DMS153 (cell line): ENCODE data around the gene PDLIM7.

Experiments used
- DNase-seq: peaks from one replicate; lab custom pipeline; 2025; lab: John Stamatoyannopoulos, UW

Gene PDLIM7

DNA sequence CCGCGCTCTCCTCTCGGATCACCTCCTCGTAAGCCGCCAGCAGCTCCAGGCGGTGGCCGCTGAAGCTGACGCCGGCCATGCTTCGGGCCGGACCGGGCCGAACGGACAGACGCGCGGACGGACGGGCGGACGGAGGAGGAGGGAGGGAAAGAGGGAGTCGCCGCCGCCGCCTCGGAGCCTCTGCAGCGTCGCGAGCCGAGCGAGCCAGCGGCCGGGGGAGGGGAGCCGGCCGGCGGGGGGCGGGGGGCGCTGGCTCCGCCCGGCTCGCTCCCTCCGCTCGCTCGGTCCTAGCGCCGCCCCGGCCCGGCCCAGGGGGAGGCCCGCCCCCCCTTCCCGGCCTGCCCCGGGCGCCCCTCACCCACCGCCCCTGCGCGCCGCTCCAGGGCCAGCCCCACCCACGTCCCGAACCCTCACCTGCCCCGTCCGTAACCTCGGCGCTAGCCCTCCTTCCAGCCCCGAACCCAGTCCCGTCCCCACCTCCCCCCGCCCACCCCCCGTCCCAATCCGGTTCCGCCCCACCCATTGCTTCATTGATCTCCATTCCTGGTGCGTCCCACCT is 23.9 kb downstream of the PDLIM7 start, which contains the start of gene DBN1:
Gene DBN1, minus strand, starts transcription at position 192 of the 559 bp plus-strand sequence. Its CDS starts 113 bp downstream, at position 79.
- no peak for DNase-seq

DNA sequence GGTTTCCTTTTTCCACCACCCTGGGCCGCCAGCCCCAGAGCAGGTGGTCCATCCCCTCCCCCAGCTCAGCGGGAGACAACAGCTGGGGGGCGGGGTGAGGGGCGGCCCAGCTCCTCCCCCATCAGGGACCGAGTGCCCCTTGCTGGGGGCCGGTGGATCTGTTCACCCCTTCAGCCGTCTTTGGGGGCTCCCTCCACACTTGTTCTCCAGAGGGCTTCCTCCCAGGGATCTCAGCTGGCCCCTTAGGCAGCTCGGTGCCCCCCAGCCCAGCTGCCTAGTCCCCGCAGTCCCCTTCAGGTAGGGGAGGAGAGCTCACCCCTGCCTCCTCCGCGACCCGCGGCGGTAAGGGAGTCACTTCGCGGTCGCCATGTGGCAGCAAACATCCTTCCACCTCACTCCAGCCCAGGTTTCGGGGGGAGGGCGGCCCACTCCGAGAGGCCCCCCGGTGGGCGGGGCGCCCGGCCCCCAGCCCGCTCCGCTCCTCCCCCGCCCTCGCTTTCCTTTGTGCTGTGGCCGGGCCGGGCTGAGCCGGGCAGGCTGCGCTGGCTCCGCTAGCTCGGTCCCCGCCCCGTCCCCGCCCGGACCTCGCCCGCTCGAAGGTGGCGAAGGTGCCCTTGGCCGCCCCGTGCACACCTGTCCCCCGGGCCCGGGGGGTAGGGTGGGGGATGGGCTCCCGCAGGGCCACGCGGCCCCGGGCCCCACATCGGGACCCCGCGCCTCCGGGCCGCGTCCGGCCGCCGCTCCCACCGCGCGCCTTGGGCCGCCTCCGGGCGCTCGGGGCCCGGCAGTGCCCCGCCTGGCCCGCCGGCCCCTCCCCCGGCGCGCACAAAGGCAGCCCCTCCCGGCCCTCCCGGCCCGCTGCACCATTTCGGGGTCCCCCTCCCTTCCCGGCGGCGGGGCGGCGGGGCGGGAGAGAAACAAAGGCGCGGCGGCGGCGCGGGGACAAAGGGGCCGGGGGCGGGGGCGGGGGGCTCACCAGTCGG is 24.7 kb downstream of the PDLIM7 start:
- DNase-seq, result no peak

DNA sequence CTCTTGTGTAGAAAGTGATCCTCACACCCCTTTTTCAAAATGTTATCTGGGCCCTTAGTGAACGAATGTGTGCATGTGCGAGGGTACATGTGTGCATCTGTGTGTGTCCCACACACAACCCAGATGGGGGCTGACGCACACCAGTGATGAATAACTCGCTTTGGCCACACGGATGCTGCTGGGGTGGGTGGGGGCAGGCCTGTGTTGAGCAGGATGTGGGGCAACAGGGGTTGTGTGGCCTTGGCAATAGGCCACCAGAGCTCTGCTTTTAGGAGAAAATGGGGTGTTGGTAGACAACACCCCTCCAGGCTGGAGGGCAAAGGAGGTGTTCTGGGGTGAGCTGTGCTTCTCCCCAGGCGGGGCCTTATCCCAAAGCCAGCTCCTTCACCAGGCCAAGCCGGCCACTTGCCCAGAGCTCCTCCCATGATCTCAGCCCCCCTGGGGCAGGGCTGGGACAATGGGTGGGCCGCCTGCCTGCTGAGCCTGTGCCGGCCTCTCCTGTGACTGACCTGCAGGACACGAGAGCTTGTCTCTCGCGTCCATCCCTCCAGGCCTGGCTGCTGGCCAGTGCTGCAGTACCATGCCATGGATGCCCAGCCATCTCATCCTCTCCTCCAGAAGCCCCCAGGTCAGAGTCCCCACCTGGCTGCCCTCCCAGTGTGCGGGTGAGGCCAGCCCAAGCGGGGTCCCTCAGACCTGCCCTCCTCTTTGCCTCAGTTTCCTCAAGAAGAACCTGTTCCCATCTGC is 25.6 kb downstream of the PDLIM7 start:
- no peak for DNase-seq

DNA sequence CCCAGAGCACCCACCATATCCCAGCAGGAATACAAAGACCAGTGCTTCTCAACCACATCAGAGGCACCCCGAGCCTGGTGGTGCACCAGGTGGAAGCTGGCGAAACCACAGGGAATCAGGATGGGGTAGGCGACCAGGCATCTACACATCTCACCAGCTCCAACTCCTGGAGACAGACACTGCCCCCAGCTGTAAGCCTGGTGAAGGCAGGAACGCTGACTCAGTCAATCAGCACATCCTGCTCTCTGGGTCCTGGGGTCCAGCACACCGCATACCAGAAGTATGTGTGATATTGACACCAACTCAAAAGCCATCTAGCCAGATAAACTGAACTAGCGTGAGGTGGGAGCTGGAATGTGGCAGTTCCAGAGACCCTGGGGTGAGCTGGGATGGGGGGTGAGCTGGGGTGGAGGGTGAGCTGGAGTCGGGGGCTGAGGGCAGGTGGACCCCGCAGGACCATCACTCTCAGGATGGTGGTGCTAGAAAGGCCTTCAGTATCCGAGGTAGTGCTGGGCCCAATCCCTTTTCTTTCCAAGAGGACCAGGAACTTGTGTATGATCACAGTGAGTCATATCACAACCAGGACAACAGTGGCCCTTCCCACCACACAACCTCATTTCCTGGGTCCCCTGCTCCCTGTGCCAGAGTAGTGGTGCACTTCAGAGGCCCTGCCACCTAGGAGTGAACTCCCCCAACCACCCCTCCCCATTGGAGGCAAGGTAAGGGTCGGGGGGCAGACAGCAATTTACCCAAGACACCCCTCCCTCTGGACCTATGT is 26.5 kb downstream of the PDLIM7 start:
- DNase-seq, result no peak

DNA sequence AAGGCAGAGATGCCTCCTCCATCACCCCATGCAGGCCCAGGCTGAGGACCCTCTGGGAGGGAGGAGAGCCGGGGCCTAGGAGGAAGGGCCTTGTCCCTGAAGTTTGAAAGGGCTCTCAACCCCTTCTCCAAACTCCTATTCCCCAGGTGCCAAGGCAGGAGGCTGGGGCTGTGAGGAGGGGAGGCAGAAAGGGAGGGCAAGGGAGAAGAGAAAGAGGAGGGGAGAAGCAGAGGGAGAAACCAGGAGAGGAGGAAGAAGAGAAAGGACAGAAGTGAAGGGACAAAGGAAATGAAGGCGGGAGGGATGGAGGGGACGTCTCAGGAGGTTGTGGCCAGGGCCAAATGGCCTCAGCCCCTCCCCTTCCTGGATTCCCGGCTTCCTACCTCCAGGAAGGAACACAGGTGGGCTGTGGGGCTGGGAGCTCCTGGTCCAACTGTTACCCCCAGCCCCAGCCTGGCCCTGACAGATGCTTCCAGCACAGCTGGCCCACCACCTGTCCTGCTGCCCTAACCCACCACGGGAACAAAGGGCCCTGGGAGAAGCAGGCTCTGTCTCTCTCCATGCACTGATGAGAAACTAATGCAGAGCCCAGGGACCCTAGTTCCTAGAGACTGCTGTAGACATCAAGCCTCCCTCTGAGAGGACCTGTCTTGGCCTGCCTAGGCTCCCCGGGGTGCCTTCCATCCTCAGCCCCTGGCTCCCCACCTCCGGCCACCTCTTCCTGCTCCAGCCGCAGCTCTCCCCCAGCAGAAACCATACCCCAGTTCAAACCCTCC is 27.5 kb downstream of the PDLIM7 start:
- no peak for DNase-seq

DNA sequence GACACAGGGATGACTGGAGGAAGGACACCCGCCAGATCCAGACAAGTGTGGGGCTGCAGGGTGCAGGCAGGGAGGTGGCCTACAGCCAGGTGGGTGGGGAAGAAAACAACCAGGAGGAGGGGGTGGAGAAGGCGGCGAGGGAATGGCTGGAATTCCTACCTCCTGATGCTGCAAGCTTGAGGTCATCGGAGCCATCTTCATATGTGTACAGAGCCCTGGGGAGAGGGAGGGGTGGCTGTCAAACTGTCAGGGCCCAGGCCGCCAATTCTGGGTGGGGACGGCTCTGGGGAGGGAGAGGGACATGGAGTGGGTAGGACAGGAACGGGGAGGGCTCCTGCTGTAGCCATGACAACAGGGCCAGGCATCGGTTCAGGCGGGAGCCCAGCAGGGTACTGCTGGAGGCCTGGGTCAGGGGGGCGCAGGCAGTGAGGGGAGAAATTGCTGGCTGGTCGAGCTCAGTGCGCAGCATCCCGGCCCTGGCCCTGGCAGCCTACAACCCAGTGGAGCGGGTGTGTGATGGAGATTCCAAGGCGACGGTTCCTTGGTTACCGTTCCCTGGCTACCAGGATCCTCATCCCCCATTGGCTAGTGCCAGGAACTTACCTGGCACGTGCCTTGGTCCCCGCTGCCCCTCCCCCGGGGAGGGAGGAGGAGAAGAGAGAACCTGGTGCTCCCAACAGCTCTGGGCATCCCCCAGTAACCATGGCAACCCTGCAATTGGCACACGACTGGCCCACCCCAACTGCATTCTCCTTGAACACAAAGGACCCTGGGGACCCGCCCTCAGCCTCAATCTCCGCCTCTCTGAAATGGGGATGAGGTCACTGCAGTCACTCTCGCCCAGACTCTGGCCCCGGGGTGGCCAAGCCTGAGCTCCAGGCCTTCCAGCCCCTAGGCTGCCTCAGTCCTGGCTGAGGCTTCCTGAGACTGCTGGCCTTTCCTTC is 28.4 kb downstream of the PDLIM7 start:
- no peak for DNase-seq

DNA sequence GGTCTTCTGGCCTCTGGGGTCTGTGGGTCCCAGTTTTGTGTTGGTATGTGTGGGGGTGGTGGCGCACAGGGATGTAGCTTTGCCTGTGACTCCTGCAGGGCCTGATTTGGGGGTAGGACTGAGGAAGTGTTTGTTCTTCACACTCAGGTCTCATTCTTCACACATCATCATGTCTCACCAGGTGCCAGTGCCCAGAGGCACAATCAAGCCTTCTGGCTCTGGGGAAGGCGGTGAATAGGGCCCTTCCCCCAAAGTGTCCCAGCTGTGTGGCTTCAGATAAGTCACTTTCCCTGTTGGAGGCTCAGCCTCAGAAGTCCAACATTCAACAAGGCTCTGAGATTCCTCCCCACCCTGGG is 29.1 kb downstream of the PDLIM7 start:
- DNase-seq, result no peak

DNA sequence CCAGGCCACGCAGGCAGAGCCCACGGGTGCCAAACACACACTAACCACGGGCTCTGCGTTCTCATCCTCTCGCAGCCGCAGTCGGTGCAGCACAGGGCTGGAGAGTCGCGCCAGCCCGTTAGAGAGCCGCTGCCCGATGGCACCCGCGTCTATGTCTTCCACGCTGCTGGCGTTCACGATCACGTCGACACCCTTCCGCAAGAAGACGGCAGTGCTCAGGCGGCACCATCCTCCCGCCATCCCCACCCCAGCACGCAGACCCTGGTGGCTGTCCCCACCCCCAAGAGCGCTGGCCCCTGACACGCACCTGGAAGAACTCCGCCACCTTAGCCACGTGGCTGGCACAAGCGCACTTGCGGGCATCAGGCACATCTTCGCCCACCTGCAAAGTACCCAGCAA is 30.0 kb downstream of the PDLIM7 start:
- DNase-seq, result no peak

DNA sequence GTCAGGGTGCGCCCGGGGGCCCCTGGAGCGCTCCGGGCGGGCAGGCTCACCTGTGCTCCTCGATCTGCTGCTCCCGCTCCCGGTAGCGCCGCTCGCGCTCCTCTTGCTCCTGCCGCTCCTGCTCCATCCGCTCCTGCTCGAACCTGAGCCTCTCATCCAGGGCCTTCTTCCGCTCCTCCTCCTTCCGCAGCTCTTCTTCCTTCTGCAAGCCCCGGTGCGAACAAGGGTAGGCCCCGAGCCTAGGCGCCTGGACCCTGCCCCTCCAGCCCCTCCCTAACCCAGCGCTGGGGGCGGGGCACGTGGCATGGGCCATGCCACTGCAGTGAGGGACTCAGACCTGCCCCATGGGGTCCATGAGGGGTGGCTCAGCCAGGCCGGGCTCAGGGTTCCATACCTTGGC is 30.5 kb downstream of the PDLIM7 start:
- DNase-seq, result no peak

DNA sequence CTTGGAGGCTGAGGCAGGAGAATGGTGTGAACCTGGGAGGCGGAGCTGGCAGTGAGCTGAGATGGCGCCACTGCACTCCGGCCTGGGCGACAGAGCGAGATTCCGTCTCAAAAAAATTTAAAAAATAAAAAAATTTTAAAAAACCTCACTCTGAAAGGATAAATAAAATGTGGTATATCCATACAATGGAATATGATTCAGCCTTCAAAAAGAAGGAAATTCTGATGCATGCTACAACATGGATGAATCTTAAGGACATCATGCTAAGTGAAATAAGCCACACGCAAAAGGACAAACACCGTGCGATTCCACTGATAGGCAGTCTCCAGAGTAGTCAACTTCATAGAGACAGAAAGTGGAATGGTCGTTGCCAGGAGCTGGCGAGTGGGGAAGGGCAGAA is 32.4 kb downstream of the PDLIM7 start:
- no peak for DNase-seq

DNA sequence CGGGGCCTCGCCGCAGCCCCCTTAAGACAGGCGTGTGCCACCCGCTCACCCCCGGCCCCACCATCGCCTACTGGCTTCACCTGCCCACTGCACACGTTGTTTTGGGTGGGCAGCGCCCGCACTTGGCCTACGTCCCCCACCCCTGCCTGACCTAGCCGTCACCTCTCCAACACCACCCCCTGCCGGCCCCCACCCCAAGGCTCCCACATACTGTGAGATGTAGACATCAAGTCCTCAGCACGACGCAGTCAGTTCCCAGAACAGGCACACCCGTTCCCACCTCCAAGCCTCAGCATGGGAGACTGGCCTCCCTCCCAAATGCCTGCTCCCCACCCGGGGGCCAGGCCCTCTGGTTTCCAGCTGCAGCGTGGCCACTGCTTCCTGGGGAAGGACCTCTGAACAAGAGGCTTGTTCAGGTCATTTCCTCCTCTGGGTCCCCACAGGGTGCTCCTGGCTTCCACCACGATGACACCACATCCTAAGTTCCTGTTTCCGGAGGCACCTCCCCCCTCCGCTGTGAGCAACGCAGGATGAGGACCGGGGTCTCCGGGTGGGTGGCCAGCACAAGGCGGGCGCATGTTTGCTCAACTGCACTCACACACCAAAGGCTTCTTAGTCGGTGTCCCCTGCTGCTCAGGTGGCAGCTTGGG is 35.3 kb downstream of the PDLIM7 start:
- no peak for DNase-seq

DNA sequence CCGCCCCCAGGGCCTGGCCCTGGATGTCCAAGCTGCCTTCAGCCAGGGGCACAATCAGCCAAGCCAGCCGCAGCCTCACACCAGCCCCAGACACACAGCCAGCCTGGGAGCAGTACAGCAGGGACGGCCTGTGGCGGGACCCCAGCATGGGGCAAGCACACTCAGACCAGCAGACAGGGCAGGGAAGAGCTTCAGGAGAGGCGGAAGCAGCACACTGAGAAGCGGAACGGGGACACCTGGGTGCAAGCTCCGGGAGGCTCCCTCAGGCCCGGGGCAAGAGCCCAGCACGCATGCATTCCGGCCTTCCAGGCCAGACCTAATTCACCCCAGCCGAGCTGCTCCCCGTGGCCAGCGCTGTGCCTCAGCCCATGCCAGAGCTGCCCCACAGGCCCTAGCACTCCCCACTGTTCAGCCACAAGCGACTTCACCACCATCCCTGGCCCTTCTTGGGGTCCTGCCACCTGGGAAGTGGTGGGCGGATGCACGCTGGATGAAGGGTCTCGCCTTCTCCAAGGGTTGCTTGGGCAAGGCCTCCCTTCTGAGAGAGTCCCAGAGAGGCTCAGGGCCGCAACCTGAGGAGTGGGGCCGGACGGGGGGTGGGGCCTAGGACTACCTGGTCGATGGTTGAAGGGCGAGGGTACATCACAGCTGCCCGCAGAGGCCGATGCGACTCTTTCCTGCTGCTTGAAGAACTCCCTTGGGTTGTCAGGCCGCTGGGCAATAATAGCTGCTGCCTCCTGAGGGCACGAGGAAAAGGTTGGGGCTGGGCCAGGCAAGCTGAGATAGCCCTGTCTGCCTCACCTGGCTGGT is 37.4 kb downstream of the PDLIM7 start:
- no peak for DNase-seq

DNA sequence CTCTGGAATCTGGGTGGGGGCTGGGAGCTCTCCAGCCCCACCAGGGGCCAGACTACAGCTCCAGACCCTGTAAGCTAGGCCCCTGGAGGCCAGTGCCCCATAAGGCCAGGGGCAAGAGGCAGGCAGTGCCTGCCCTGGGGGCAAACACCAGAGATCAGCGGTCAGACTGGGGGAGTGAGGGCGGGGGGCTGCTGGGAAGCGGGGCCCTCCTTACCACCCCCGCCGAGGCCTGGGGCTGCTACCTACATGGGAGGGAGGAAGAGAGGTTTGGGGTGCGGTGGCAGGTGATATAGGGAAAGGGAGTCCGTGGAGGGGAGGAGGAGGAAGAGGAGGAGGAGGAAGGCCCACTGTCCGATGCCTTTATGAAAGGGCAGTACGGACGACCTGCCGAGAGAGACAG is 38.0 kb downstream of the PDLIM7 start:
- DNase-seq, result no peak

DNA sequence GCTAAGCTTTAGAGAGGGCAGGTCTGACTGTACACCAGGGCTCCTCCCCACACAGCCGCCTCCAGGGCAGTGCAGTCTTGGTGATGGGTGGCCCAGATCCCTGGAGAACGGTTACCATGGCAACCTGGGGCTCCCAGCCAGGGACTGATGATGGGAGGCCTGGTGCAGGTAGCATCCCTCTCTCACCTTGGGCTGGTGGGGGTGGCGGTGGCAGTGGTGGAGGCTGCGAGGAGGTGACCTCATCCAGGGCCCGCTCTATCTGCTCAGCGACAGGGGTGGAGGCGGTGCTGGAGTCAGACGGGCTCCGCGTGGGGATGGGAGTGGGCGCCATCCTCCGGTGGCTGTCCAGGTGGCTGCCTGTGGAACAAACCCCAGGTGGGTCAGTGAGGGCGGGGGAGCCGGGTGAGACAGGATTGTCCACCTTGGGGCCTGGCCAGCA is 38.5 kb downstream of the PDLIM7 start:
- DNase-seq, result no peak

DNA sequence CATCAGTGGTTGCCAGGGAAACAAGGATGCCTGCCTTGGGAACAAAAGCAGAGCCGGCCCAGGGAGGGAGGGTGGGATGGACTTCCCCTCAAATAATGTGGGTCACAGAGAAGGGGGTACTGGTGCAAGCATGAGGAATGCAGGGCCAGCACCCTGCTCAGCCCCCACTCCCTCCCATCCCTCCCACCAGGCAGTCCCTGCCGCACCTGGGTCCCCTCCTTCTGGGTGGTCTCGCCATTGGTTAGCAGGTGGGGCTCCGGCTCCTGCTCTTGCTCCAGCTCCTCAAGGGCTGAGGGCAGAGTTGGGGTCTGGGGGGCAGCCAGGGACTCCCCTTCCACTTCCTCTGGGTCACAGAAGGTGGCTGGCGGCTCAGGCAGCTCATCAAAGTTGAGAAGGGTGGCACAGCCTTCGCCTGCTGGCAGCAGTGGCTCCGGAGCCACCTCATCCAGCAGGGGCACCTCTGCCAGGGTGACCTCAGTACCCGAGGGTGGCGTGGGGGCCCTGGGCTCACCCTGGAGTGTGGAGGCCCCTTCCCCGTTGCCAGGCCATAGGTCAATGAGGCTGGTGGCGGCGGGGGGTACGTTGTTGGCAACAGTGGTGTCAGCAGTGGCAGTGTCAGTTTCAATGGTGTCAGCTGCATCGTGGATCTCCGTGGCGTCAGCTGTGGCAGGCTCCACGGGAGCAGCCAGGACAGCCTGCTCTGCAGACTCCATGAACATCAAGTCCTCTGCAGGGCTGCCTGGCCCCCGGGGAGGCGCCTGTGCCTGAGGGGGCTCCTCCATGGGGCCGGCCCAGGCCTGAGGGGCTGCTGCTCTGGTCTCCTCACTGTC is 39.3 kb downstream of the PDLIM7 start:
- DNase-seq, result no peak

DNA sequence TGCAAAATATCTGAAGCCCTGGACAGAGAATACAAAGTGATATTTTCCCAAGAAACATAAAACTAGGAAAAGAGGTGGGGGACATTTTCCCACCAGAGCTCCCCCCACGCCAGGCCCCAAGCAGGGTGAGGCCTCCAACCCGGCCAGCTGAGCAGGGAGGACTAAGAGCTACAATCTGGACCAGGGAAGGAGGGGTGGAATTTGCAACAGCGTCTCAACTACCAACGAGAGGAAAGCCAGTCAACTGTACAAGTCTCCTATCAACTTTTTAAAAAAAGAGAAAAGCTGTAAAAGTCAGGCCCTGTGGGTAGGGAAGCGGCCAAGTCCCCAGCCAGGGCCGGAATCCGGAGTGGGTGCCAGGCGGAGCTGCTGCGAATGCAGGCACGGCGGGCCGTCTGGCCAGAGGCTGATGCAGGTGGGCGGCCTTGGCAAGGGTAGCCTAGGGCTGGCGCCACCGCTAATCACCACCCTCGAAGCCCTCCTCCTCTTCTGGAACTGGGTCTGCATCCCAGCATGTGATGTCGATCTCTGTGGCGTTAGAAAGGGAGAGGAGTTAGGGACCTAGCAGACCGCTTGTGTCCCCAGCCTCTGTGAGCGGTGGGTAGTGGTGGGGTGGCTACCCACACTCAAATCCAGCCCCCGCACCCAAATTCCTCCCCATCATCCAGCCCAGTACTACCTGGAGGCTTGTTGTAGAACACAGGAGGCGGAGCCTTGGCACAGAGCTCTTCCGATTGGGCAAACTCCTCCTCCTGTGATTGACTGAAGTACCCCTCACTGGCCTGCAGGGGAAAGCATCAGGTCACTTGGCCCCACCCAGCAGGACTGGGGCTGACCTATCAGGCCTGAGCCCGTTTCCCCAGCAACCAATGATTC is 40.2 kb downstream of the PDLIM7 start:
- DNase-seq, result peak; percentile 59

DNA sequence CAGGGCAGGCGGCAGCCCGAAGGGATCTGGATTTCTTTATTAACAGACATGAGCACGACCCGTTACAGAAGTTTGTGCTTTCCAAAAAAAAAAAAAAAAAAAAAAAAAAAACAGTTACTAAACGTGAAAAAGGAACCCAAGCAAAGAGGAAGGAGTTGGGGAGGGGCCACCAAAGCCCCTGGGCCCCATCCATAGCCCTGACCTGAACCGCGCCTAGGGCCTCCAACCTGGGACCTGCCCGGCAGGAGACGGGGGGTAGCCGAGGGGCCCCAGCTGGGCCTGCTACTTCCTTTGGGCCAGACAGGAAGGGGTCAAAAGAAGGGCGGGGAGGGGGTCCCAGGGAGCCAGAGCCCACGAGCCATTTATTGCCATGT is 40.8 kb downstream of the PDLIM7 start:
- DNase-seq, result no peak
